Measurements from ENCODE around the gene PSMG4.

Gene PSMG4, protein sequence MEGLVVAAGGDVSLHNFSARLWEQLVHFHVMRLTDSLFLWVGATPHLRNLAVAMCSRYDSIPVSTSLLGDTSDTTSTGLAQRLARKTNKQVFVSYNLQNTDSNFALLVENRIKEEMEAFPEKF

DNA sequence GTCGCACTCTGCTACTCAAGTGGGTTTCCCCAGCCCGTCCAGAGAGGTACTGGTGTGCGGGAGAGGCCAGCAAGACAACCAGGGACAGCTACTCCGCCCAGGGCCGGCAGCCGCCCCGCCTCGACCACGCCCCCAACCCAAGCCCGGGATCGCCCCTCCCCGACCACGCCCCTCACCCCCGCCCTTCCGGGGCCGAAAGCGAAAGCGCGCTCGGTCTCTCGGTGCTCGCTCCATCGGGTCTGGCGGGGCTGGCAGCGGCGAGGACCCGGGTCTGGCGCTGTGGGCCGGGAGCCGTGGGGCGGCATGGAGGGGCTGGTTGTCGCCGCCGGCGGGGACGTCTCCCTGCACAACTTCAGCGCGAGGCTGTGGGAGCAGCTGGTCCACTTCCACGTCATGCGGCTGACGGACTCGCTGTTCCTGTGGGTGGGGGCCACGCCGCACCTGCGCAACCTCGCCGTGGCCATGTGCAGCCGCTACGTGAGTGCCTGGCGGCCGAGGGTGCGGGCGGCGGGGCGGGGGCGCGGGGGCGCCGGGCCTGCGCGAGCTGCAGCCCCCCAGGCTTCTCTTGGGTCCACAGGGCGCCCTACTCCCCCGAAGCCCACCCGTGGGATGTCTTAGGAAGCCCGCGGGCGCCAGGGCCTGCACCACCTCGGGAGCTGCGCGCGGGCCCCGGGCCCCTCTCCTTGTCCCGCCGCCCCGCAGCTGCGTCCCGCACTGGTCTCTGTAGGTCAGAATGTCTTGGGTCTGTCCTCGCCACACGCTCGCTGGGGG lies at the start of gene PSMG4:
Gene PSMG4, plus strand, starts transcription at position 228 of the 771 bp plus-strand sequence. Its CDS starts 76 bp downstream, at position 304.
- peak within 1 kb of the TSS; percentile 94 for H3K4me3 ChIP-seq (ENCODE audit: low read depth, low read length)

GRCh38 chr6:3209114-3210023 lies 49.4 kb upstream of the PSMG4 start:
- no peak overlapping the region for H3K4me3 ChIP-seq (ENCODE audit: low read depth, low read length)

DNA sequence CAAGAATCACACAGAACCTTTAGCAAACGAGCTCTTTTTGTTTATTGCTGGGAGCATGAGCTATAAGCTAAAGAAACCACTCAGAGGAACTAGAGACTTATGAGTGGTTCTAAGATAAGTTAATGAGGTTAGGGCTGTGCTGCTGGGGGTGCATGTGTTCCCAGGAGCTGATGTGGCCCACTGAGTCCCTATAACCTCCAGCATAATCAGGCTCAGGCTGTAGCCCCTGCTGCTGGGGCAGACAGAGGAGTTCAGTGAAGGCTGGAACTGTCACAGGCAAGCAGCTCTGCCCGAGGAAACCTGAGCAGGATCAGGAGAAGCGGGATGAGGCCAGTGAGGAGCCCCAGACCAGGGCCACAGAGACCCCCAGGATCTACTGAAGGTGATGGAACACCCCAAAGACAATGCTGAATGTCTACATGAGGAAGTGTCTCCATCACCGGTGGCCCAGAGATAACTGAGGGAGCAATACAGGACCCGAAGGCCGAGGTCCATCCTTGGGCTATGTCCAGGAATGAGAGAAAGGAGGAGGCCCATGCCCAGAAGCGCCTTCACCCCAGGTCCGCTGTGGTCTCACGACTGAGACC lies 48.6 kb upstream of the PSMG4 start:
- no peak overlapping the region for H3K4me3 ChIP-seq (ENCODE audit: low read depth, low read length)

DNA sequence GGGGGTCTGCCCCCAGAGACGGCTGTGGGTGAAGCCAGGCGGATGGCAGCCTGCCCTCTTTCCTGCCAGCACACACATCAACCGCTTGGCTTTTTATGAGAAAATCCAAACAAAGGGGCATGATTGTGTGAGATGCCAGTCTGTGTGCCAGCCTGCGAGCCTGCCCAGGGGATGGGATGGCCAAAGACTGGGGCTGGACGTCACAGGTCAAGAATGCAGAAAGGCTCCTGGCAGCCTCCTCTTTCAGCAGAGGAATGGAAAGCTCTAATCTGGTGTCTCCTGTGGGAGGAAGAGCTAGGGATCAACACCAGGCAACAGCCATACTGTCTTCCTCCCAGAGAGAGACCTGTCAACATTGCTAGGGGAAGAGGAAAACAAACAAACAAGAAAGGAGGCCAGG lies 47.1 kb upstream of the PSMG4 start:
- H3K4me3 ChIP-seq (ENCODE audit: low read depth, low read length): no peak overlapping the region

DNA sequence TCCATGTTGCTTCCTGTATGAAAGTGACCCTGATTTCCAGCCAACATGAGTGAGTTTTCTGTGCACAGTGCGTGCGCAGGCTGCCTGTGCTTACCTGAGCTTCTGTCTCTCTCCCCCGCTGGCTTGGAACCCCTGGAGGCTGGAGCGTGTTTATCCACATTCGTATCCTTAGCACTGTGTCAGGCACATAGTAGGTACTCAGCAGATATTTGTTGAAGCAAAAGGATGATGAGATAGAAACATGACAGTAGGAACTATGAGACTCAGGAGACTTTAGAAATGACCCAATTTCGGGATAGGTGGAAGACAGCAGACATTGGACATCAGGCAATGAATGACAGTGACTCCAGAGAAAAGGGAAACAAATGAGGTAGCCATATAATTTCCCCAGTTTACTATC lies 46.5 kb upstream of the PSMG4 start:
- H3K4me3 ChIP-seq (ENCODE audit: low read depth, low read length): no peak overlapping the region

DNA sequence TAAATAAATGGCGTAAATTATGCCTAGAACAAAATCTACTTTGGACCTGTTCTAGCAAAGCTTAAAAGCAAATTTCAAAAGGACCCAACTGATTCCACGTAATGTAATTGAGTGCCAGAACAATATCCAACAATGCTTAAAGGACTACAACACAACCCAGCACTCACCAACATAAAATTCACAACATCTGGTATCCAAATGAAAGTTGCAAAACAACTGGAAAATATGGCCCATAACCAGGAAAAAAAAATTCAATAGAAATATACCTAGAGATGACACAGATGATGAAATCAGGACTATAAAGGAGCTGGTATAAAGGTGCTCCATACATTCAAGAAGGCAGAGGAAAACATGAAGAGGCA lies 45.4 kb upstream of the PSMG4 start:
- H3K4me3 ChIP-seq (ENCODE audit: low read depth, low read length): no peak overlapping the region

GRCh38 chr6:3214898-3215297 lies 43.8 kb upstream of the PSMG4 start:
- H3K4me3 ChIP-seq (ENCODE audit: low read depth, low read length): no peak overlapping the region

GRCh38 chr6:3217286-3217685 lies 41.5 kb upstream of the PSMG4 start:
- H3K4me3 ChIP-seq (ENCODE audit: low read depth, low read length): no peak overlapping the region

DNA sequence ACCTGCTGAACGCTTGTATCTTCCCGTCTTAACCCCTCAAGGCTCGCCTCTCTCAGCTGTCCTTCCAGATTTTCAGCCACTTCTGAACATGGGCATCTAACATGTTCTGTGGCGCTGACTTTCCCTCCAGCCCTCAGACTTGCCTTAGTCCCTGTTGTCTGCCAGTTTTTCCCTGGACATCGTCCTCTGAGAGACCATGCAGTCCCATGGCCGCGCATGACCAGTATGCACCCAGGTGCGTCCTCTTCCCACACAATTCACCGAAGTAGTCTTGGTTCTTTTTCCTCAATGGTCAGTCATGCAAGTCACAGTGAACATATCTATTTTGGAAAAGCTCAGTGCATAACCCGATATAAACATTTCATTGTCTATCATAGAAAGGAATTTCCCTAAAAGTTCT lies 40.5 kb upstream of the PSMG4 start:
- no peak overlapping the region for H3K4me3 ChIP-seq (ENCODE audit: low read depth, low read length)

DNA sequence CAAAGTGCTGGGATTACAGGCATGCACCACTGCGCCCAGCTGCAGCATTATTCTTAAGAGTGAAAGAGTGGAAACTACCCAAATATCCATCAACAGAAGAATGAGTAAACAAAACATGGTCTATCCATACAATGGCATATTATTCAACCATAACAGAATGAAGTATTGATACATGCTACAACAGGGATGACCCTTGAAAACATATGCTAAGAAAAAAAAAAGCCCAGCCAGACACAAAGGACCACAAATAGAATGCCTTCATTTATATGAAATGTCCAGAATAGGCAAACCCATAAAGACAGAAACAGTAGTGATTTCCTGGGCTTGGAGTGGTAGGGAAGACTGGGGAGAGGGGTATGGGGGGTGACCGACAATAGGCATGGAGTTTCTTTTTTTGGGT lies 38.4 kb upstream of the PSMG4 start:
- no peak overlapping the region for H3K4me3 ChIP-seq (ENCODE audit: low read depth, low read length)

GRCh38 chr6:3221578-3221977 lies 37.2 kb upstream of the PSMG4 start:
- H3K4me3 ChIP-seq (ENCODE audit: low read depth, low read length): no peak overlapping the region

GRCh38 chr6:3222506-3223038 lies 36.2 kb upstream of the PSMG4 start:
- no peak overlapping the region for H3K4me3 ChIP-seq (ENCODE audit: low read depth, low read length)

DNA sequence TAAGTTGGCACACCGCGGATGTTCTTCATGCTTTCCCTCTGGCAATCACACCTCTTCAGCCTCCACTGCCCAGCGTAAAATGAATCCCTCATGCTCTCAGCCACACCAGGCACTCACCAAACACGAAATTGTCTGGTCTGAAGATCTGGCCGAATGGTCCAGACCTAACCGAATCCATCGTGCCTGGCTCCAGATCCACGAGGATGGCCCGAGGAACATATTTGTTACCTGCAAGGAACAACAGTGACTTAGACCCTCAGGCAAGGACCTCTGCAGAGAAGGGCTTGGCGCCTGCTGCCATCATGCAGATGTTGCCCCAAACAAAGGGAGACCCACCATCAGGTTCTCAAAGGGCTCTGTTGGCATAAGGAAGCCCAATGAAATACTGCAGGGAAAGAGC lies 32.7 kb upstream of the PSMG4 start:
- H3K4me3 ChIP-seq (ENCODE audit: low read depth, low read length): peak overlapping the region; percentile 90

- H3K4me3 ChIP-seq (ENCODE audit: low read depth, low read length): peak overlapping the region; percentile 90
Observed at GRCh38 chr6:3226481-3227362, 32.0 kb upstream of the PSMG4 start.

DNA sequence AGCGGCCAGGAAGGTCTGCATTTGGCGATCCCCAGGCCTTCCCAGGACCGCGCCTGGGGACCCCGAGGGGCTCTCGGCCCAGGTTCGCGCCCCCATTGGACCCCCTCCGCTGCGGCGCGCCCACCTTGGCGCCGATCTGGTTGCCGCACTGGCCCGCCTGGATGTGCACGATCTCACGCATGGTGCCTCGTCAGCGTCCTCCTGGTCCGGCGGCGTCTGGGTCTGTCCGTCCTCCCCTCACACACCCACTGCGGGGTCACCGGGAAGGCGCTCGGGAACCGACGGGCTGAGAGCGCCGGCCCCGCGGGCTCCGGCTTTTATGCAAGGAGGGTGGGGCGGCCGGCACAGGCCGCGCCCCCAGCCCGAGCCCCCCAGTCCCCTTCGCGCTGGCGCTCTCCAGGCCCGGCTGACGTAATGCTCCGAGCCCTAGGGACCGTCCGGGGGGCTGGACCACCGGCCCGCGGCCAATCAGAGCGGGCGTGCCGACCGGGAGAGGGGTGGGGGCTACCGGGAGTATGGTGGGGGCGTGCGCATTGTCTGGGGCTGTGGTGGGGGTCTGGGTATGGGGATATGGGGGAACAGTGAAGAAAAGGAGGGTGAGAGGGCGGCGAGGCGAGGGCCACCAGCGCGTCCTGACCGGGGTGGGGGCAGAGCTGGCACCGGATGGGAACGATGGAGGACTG lies 31.2 kb upstream of the PSMG4 start, which contains the start of gene TUBB2B:
Gene TUBB2B, minus strand, starts transcription at position 291 of the 683 bp plus-strand sequence. Its CDS starts 110 bp downstream, at position 181.
- peak within 1 kb of the TSS; percentile 90 for H3K4me3 ChIP-seq (ENCODE audit: low read depth, low read length)

DNA sequence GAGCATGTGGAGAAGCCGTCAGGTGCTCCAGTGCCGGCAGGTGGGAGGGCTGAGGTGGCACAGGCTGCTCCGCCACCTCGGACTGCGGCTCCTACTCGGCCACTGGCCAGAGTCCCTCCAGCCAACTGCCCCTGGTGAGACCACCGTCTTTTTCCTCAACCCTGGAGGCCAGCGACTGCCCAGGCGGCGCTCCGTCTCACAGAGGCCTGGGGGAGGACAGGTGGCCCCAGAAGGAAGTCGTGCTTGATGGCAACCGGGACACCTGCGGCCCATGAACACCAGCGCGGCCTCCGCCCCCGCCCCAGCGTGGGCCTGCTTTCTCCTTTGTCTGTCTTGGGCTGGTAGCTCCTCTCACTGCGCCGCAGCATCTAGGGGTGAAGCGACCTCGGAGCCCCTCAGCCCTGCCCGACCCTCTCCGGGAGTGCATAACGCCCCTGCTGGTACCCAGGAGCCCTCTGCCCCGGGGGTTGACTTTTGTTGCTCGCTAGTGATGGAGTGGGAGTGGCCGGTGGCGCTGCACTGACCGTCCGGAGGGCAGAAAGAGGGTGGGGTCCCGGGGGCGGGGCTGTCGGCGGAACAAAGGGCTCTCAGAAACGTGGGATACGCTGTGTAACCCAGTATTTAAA lies 30.6 kb upstream of the PSMG4 start:
- peak overlapping the region; percentile 90 for H3K4me3 ChIP-seq (ENCODE audit: low read depth, low read length)

- peak overlapping the region; percentile 40 for H3K4me3 ChIP-seq (ENCODE audit: low read depth, low read length)
Observed at GRCh38 chr6:3228771-3229565, 29.8 kb upstream of the PSMG4 start.

GRCh38 chr6:3229566-3230178 lies 29.1 kb upstream of the PSMG4 start:
- peak overlapping the region; percentile 40 for H3K4me3 ChIP-seq (ENCODE audit: low read depth, low read length)

Measured in iPS-11a (cell line).